ENCODE measurements around the gene ANKS1B. TPM values are rescaled to one million over a fixed set of nuclear protein-coding genes. Genes with fewer than 3 reads are reported as not detected.

Gene ANKS1B
- total and polyA plus RNA-seq, 7 donors, result 0.46 to 7.4 (median 3.6) TPM

- no peaks in the 10 kb centered on the region for H3K9me3 ChIP-seq
- intact Hi-C loops (cut with DNase I), result no loop called here
- no peak for TF ChIP-seq CTCF (IDR thresholded peaks at IDR 0.05)
- H3K27me3 ChIP-seq (ENCODE audit: insufficient read depth in 3 of 3, low read length in 2 of 3), result no peaks in the 10 kb centered on the region
- H3K27ac ChIP-seq, result no peak overlapping the region
- peaks cover 2 to 70% of the 10 kb centered on the region in 2 donors for H3K36me3 ChIP-seq (ENCODE audit: insufficient read depth in 1 of 2, low read depth in 1 of 2)
- DNase-seq (no peak), ATAC-seq (no peak)
- WGBS, 3 donors, result 91 to 93% (median 92%) methylated on average over 6 of the region's 6 CpGs
- no peaks in the 10 kb centered on the region for H3K4me1 ChIP-seq
- no peak overlapping the region for H3K4me3 ChIP-seq
Measured at GRCh38 chr12:98719515-98720504, 1264.9 kb downstream of the ANKS1B start.

- peaks cover 5 to 80% of the 10 kb centered on the region in 2 donors for H3K36me3 ChIP-seq (ENCODE audit: insufficient read depth in 1 of 2, low read depth in 1 of 2)
- no peak overlapping the region for H3K4me3 ChIP-seq
- WGBS, 3 donors, result 80 to 89% (median 84%) methylated on average over 4 of the region's 4 CpGs
- DNase-seq, result no peak
- no peaks in the 10 kb centered on the region for H3K9me3 ChIP-seq
- H3K27me3 ChIP-seq (ENCODE audit: insufficient read depth in 3 of 3, low read length in 2 of 3), result no peaks in the 10 kb centered on the region
- intact Hi-C loops (cut with DNase I), result no loop called here
- no peak overlapping the region for H3K27ac ChIP-seq
- ATAC-seq, result no peak
- no peak for TF ChIP-seq CTCF (IDR thresholded peaks at IDR 0.05)
- no peaks in the 10 kb centered on the region for H3K4me1 ChIP-seq
Measured at GRCh38 chr12:98714426-98714825, 1270.3 kb downstream of the ANKS1B start.

- H3K36me3 ChIP-seq (ENCODE audit: insufficient read depth in 1 of 2, low read depth in 1 of 2), result peaks cover 3 to 78% of the 10 kb centered on the region in 2 donors
- no peak overlapping the region for H3K4me3 ChIP-seq
- H3K27me3 ChIP-seq (ENCODE audit: insufficient read depth in 3 of 3, low read length in 2 of 3), result no peaks in the 10 kb centered on the region
- 68 to 76% (median 71%) methylated on average over 1 of the region's 1 CpG for WGBS, 3 donors
- H3K27ac ChIP-seq, result no peak overlapping the region
- intact Hi-C loops (cut with DNase I), result loop anchor here in 1 of 2 donors (10.0 kb wide), 1 partner anchor 296 kb away; no protein-coding TSS in a partner anchor
- ATAC-seq, result no peak
- no peaks in the 10 kb centered on the region for H3K9me3 ChIP-seq
- no peaks in the 10 kb centered on the region for H3K4me1 ChIP-seq
- DNase-seq, result no peak
- no peak for TF ChIP-seq CTCF (IDR thresholded peaks at IDR 0.05)
Measured at GRCh38 chr12:98709022-98709421, 1275.7 kb downstream of the ANKS1B start.

GRCh38 chr12:98701166-98701565, 1283.6 kb downstream of the ANKS1B start:
- ATAC-seq (no peak), DNase-seq (no peak)
- no peaks in the 10 kb centered on the region for H3K4me1 ChIP-seq
- H3K36me3 ChIP-seq (ENCODE audit: insufficient read depth in 1 of 2, low read depth in 1 of 2), result peaks cover 0 to 52% of the 10 kb centered on the region in 2 donors
- no peak overlapping the region for H3K27ac ChIP-seq
- H3K4me3 ChIP-seq, result no peak overlapping the region
- 36 to 42% (median 41%) methylated on average over 1 of the region's 1 CpG for WGBS, 3 donors
- H3K9me3 ChIP-seq, result no peaks in the 10 kb centered on the region
- intact Hi-C loops (cut with DNase I), result loop anchor here in 1 of 2 donors (10.0 kb wide), 1 partner anchor 304 kb away; no protein-coding TSS in a partner anchor
- H3K27me3 ChIP-seq (ENCODE audit: insufficient read depth in 3 of 3, low read length in 2 of 3), result no peaks in the 10 kb centered on the region
- TF ChIP-seq CTCF (IDR thresholded peaks at IDR 0.05), result no peak
